ENCODE data around the gene FAM135A.

FAM135A gene

DNA sequence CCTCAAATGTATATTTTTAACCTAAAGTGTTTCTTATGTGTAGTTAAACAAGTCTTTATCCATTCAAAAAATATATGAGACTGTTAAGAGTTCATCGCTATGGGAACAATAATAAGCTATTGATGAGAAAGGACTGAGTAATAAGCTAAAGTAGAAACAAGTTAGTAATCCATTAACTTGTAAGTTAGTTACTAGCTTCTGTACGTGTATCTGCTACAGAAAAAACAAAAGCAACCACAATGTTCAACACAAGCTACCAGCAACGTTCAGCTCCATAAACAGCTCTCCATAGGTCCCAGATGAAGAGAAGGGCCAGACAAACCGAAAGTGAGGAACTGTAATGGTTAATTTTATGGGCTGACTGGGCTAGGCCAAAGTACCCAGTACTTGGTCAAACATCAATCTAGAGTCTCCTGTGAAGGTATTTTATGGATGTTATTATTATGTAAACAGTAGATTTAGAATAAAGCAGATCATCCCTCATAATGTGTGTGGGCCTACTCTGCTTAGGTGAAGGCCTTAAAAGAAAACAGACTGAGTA lies 33.8 kb upstream of the FAM135A start:
- H3K9me3 ChIP-seq (ENCODE audit: control insufficient read depth, insufficient read depth, low read depth, low read length), result no peaks in the 10 kb centered on the region
- no peaks in the 10 kb centered on the region for H3K36me3 ChIP-seq (ENCODE audit: control insufficient read depth in 2 of 2, insufficient read depth in 1 of 2, low read length in 2 of 2)
- no peaks in the 10 kb centered on the region for H3K4me1 ChIP-seq (ENCODE audit: control insufficient read depth, insufficient read depth, low read length)
- ChIA-PET POLR2A (interaction anchor here (1.5 kb wide), 1 partner anchor 34 kb away, joined by 6 read pairs; the partner anchor contains the start of gene FAM135A), CTCF (interaction anchor here (1.0 to 2.7 kb wide), 4 partner anchors 10 to 71 kb away, joined by 3 to 20 read pairs (median 4); no protein-coding TSS in a partner anchor)
- no peak overlapping the region for H3K4me3 ChIP-seq (ENCODE audit: low read depth, low read length)
- no peak overlapping the region for H3K27ac ChIP-seq (ENCODE audit: extremely low read depth, low read depth, low read length)
- TF ChIP-seq ZNF664 (tag by site-specific recombination; IDR thresholded peaks at IDR 0.05) (no peak), ZNF561 (tag by site-specific recombination; IDR thresholded peaks at IDR 0.05; ENCODE audit: borderline replicate concordance) (no peak), ZSCAN30 (tag by site-specific recombination; IDR thresholded peaks at IDR 0.05) (no peak), ZNF776 (tag by site-specific recombination; IDR thresholded peaks at IDR 0.05; ENCODE audit: borderline replicate concordance) (no peak), ZNF214 (tag by site-specific recombination; IDR thresholded peaks at IDR 0.05; ENCODE audit: borderline replicate concordance) (no peak), ZNF350 (tag by site-specific recombination; IDR thresholded peaks at IDR 0.05) (no peak), ZNF585B (tag by site-specific recombination; IDR thresholded peaks at IDR 0.05) (no peak)
- TF ChIP-seq, protein P1, sequence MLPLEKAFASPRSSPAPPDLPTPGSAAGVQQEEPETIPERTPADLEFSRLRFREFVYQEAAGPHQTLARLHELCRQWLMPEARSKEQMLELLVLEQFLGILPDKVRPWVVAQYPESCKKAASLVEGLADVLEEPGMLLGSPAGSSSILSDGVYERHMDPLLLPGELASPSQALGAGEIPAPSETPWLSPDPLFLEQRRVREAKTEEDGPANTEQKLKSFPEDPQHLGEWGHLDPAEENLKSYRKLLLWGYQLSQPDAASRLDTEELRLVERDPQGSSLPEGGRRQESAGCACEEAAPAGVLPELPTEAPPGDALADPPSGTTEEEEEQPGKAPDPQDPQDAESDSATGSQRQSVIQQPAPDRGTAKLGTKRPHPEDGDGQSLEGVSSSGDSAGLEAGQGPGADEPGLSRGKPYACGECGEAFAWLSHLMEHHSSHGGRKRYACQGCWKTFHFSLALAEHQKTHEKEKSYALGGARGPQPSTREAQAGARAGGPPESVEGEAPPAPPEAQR (tag by site-specific recombination; IDR thresholded peaks at IDR 0.05), result no peak
- TF ChIP-seq, protein P2, sequence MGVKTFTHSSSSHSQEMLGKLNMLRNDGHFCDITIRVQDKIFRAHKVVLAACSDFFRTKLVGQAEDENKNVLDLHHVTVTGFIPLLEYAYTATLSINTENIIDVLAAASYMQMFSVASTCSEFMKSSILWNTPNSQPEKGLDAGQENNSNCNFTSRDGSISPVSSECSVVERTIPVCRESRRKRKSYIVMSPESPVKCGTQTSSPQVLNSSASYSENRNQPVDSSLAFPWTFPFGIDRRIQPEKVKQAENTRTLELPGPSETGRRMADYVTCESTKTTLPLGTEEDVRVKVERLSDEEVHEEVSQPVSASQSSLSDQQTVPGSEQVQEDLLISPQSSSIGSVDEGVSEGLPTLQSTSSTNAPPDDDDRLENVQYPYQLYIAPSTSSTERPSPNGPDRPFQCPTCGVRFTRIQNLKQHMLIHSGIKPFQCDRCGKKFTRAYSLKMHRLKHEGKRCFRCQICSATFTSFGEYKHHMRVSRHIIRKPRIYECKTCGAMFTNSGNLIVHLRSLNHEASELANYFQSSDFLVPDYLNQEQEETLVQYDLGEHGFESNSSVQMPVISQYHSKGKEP (tag by site-specific recombination; IDR thresholded peaks at IDR 0.05), result no peak
- TF ChIP-seq, protein P3, sequence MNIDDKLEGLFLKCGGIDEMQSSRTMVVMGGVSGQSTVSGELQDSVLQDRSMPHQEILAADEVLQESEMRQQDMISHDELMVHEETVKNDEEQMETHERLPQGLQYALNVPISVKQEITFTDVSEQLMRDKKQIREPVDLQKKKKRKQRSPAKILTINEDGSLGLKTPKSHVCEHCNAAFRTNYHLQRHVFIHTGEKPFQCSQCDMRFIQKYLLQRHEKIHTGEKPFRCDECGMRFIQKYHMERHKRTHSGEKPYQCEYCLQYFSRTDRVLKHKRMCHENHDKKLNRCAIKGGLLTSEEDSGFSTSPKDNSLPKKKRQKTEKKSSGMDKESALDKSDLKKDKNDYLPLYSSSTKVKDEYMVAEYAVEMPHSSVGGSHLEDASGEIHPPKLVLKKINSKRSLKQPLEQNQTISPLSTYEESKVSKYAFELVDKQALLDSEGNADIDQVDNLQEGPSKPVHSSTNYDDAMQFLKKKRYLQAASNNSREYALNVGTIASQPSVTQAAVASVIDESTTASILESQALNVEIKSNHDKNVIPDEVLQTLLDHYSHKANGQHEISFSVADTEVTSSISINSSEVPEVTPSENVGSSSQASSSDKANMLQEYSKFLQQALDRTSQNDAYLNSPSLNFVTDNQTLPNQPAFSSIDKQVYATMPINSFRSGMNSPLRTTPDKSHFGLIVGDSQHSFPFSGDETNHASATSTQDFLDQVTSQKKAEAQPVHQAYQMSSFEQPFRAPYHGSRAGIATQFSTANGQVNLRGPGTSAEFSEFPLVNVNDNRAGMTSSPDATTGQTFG (tag by site-specific recombination; IDR thresholded peaks at IDR 0.05; ENCODE audit: borderline replicate concordance), result no peak

DNA sequence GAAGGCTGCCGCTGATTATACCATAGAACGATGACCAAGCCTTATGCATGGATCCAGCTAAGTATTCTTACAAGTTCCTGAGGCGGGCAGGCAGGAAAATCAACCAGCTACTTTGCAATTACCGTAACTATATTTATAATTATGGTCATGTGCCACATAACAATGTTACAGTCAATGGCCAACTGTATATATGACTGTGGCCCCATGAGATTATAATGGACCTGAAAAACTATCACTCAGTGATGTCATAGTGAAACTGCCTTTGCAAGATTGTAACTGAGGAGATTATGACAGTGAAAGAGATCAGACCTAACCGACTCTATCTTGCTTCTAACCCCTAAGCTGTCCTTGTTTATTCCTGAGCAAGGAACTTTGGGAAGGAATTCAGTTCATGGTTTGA lies 33.1 kb upstream of the FAM135A start:
- Histone ChIP-seq H3K9me3 (ENCODE audit: control insufficient read depth, insufficient read depth, low read depth, low read length) (no peaks in the 10 kb centered on the region), H3K36me3 (ENCODE audit: control insufficient read depth in 2 of 2, insufficient read depth in 1 of 2, low read length in 2 of 2) (no peaks in the 10 kb centered on the region), H3K4me3 (ENCODE audit: low read depth, low read length) (no peak overlapping the region), H3K4me1 (ENCODE audit: control insufficient read depth, insufficient read depth, low read length) (no peaks in the 10 kb centered on the region), H3K27ac (ENCODE audit: extremely low read depth, low read depth, low read length) (no peak overlapping the region)
- TF ChIP-seq, protein P4, sequence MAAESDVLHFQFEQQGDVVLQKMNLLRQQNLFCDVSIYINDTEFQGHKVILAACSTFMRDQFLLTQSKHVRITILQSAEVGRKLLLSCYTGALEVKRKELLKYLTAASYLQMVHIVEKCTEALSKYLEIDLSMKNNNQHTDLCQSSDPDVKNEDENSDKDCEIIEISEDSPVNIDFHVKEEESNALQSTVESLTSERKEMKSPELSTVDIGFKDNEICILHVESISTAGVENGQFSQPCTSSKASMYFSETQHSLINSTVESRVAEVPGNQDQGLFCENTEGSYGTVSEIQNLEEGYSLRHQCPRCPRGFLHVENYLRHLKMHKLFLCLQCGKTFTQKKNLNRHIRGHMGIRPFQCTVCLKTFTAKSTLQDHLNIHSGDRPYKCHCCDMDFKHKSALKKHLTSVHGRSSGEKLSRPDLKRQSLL (tag by site-specific recombination; IDR thresholded peaks at IDR 0.05), result no peak
- TF ChIP-seq ZNF202 (tag by site-specific recombination; IDR thresholded peaks at IDR 0.05; ENCODE audit: borderline replicate concordance), result no peak
- no peak for TF ChIP-seq WT1 (tag by site-specific recombination; IDR thresholded peaks at IDR 0.05)
- TF ChIP-seq GLI2 (tag by site-specific recombination; IDR thresholded peaks at IDR 0.05; ENCODE audit: borderline replicate concordance, low read depth), result no peak
- no peak for TF ChIP-seq HOXA7 (CRISPR knock-in tag; IDR thresholded peaks at IDR 0.05; ENCODE audit: borderline replicate concordance)
- TF ChIP-seq ZNF416 (tag by site-specific recombination; IDR thresholded peaks at IDR 0.05), result no peak
- TF ChIP-seq, protein P5, sequence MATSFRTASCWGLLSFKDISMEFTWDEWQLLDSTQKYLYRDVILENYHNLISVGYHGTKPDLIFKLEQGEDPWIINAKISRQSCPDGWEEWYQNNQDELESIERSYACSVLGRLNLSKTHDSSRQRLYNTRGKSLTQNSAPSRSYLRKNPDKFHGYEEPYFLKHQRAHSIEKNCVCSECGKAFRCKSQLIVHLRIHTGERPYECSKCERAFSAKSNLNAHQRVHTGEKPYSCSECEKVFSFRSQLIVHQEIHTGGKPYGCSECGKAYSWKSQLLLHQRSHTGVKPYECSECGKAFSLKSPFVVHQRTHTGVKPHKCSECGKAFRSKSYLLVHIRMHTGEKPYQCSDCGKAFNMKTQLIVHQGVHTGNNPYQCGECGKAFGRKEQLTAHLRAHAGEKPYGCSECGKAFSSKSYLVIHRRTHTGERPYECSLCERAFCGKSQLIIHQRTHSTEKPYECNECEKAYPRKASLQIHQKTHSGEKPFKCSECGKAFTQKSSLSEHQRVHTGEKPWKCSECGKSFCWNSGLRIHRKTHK (tag by site-specific recombination; IDR thresholded peaks at IDR 0.05), result no peak
- TF ChIP-seq, protein P6, sequence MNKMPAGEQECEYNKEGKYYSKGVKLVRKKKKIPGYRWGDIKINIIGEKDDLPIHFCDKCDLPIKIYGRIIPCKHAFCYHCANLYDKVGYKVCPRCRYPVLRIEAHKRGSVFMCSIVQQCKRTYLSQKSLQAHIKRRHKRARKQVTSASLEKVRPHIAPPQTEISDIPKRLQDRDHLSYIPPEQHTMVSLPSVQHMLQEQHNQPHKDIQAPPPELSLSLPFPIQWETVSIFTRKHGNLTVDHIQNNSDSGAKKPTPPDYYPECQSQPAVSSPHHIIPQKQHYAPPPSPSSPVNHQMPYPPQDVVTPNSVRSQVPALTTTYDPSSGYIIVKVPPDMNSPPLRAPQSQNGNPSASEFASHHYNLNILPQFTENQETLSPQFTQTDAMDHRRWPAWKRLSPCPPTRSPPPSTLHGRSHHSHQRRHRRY (tag by site-specific recombination; IDR thresholded peaks at IDR 0.05), result no peak
- no peak for TF ChIP-seq SCRT2 (tag by site-specific recombination; IDR thresholded peaks at IDR 0.05)
- TF ChIP-seq RBAK (tag by site-specific recombination; IDR thresholded peaks at IDR 0.05), result no peak
- TF ChIP-seq SALL2 (tag by site-specific recombination; IDR thresholded peaks at IDR 0.05; ENCODE audit: borderline replicate concordance), result no peak
- no peak for TF ChIP-seq ZNF174 (tag by site-specific recombination; IDR thresholded peaks at IDR 0.05)
- POLR2A ChIA-PET, result interaction anchor here (1.5 kb wide), 1 partner anchor 33 kb away, joined by 6 read pairs; the partner anchor contains the start of gene FAM135A
- CTCF ChIA-PET, result interaction anchor here (1.1 to 2.7 kb wide), 4 partner anchors 8 to 70 kb away, joined by 3 to 20 read pairs (median 4); no protein-coding TSS in a partner anchor

All from HEK293 (cell line).